Activated CD8-positive, alpha-beta T cell treated with anti-CD3 and anti-CD28 coated beads for 36 hours (primary cell): ENCODE results near the gene NEU4. TPM values are rescaled to one million over a fixed set of nuclear protein-coding genes. Genes with fewer than 3 reads are reported as not detected.
A peak's percentile ranks its signal among the peaks of the same experiment; 100 is the strongest.
"Not testable (repeated sequence)": the region's sequence is repeated elsewhere in the genome, so short reads cannot be mapped to it uniquely, and the experiment has no call there.

Source experiments
- ATAC-seq: fragments of 200-7000 bp; cut with Tn5 transposase; one replicate; pipeline ENCODE4 v1.10.0; 2021; ENCODE audit warnings: mild to moderate bottlenecking, moderate library complexity
- CTCF ChIA-PET: fragments of 350-600 bp; sonication (Branson Sonifier 250); formaldehyde crosslinking; loops from one replicate; lab custom pipeline; 2021; ENCODE audit warnings: antibody characterized with exemption; lab: Charles Lee
- POLR2A ChIA-PET: fragments of 350-600 bp; sonication (Branson Sonifier 250); formaldehyde crosslinking; loops from one replicate; lab custom pipeline; 2021; ENCODE audit warnings: antibody characterized with exemption; lab: Charles Lee
- DNase-seq: peaks from one replicate; pipeline ENCODE4 v3.0.0-alpha.2; 2020
- H3K27ac Mint-ChIP-seq: one replicate; pipeline ENCODE4 v1.8.0; 2021; ENCODE audit warnings: mild to moderate bottlenecking, mixed read lengths
- H3K27me3 Mint-ChIP-seq: one replicate; pipeline ENCODE4 v1.8.0; 2021; ENCODE audit warnings: mixed read lengths
- H3K36me3 Mint-ChIP-seq: one replicate; pipeline ENCODE4 v1.8.0; 2021; ENCODE audit warnings: low read depth, mixed read lengths
- H3K4me1 Mint-ChIP-seq: one replicate; pipeline ENCODE4 v1.8.0; 2021; ENCODE audit warnings: low read depth, mixed read lengths
- H3K4me3 Mint-ChIP-seq: one replicate; pipeline ENCODE4 v1.8.0; 2021; ENCODE audit warnings: mild to moderate bottlenecking, moderate library complexity, mixed read lengths
- H3K9me3 Mint-ChIP-seq: one replicate; pipeline ENCODE4 v1.8.0; 2021; ENCODE audit warnings: mixed read lengths
- CTCF ChIP-seq: fragments of 200-600 bp; IDR thresholded peaks from one replicate; pipeline ENCODE4 v1.8.0; 2022; ENCODE audit warnings: antibody characterized with exemption, mild to moderate bottlenecking
- intact Hi-C: fragments of 100-400 bp; cut with micrococcal nuclease; formaldehyde crosslinking; loops from one replicate; pipeline ENCODE4 v1.10.0; 2022
- total RNA-seq, 2 experiments: library from RNA; stranded (reverse); gene quantifications; one replicate each; pipeline ENCODE4 v1.2.3, GENCODE V29; 2021

Gene NEU4
- total RNA-seq, 2 experiments from 2014 or later = 0.38 to 0.54 TPM

- TF ChIP-seq CTCF = no peak
- intact Hi-C loops = no loop called here
- H3K27me3 Mint-ChIP-seq = peaks cover 4% of the 10 kb centered on the region
- peak; percentile 29 for ATAC-seq
- peak overlapping the region; percentile 79 for H3K27ac Mint-ChIP-seq
- peaks cover 20% of the 10 kb centered on the region for H3K9me3 Mint-ChIP-seq
- ChIA-PET CTCF (interaction anchor here (1.8 to 1.9 kb wide), 2 partner anchors 54 to 90 kb away, joined by 6 read pairs; partner anchors contain the start of gene D2HGDH), POLR2A (interaction anchor here (1.1 to 2.9 kb wide), 2 partner anchors 14 to 16 kb away, joined by 3 to 10 read pairs; no protein-coding TSS in a partner anchor)
- no peak for DNase-seq
- H3K4me1 Mint-ChIP-seq = peaks cover 21% of the 10 kb centered on the region
- no peak overlapping the region for H3K4me3 Mint-ChIP-seq
- H3K36me3 Mint-ChIP-seq = peaks cover 7% of the 10 kb centered on the region
Observed at GRCh38 chr2:241788135-241788534, 20.9 kb upstream of the NEU4 start.

GRCh38 chr2:241788572-241788971 lies 20.4 kb upstream of the NEU4 start:
- peak; percentile 95 for ATAC-seq
- TF ChIP-seq CTCF = no peak
- Mint-ChIP-seq H3K36me3 (peaks cover 7% of the 10 kb centered on the region), H3K4me3 (no peak overlapping the region), H3K27ac (peak overlapping the region; percentile 79), H3K27me3 (peaks cover 4% of the 10 kb centered on the region), H3K4me1 (peaks cover 21% of the 10 kb centered on the region), H3K9me3 (peaks cover 20% of the 10 kb centered on the region)
- ChIA-PET POLR2A (interaction anchor here (0.8 to 2.9 kb wide), 2 partner anchors 15 to 26 kb away, joined by 5 to 10 read pairs; no protein-coding TSS in a partner anchor), CTCF (interaction anchor here (1.8 to 1.9 kb wide), 2 partner anchors 54 to 90 kb away, joined by 6 read pairs; partner anchors contain the start of gene D2HGDH)
- intact Hi-C loops = no loop called here
- DNase-seq = peak; percentile 81

GRCh38 chr2:241791385-241791784 lies 17.6 kb upstream of the NEU4 start:
- H3K36me3 Mint-ChIP-seq, ATAC-seq: not testable (repeated sequence)
- POLR2A ChIA-PET = interaction anchor here (0.6 kb wide), 1 partner anchor 31 kb away, joined by 3 read pairs; no protein-coding TSS in a partner anchor

GRCh38 chr2:241793385-241793784 lies 15.6 kb upstream of the NEU4 start:
- ChIA-PET POLR2A (no interaction called here), CTCF (no interaction called here)
- peaks cover 10% of the 10 kb centered on the region for H3K4me1 Mint-ChIP-seq
- H3K27me3 Mint-ChIP-seq = peaks cover 4% of the 10 kb centered on the region
- no peak overlapping the region for H3K27ac Mint-ChIP-seq
- H3K4me3 Mint-ChIP-seq = no peak overlapping the region
- ATAC-seq (no peak), DNase-seq (no peak)
- H3K36me3 Mint-ChIP-seq = peaks cover 7% of the 10 kb centered on the region
- peaks cover 15% of the 10 kb centered on the region for H3K9me3 Mint-ChIP-seq
- intact Hi-C loops = no loop called here
- no peak for TF ChIP-seq CTCF

More at GRCh38 chr2:241791385-241791784, 17.6 kb upstream of the NEU4 start:
- H3K27me3 Mint-ChIP-seq, H3K4me3 Mint-ChIP-seq, intact Hi-C loops, H3K27ac Mint-ChIP-seq, CTCF ChIA-PET, DNase-seq: not testable (repeated sequence)
- H3K4me1 Mint-ChIP-seq = peaks cover 21% of the 10 kb centered on the region
- H3K9me3 Mint-ChIP-seq = peaks cover 20% of the 10 kb centered on the region

GRCh38 chr2:241794250-241794823 lies 14.7 kb upstream of the NEU4 start:
- no peak for DNase-seq
- H3K27me3 Mint-ChIP-seq = peaks cover 4% of the 10 kb centered on the region
- intact Hi-C loops = no loop called here
- ChIA-PET CTCF (no interaction called here), POLR2A (interaction anchor here (1.7 kb wide), 1 partner anchor 9 kb away, joined by 5 read pairs; no protein-coding TSS in a partner anchor)
- H3K9me3 Mint-ChIP-seq = peaks cover 9% of the 10 kb centered on the region
- H3K36me3 Mint-ChIP-seq = peaks cover 2% of the 10 kb centered on the region
- ATAC-seq = no peak
- H3K4me3 Mint-ChIP-seq = no peak overlapping the region
- H3K27ac Mint-ChIP-seq = no peak overlapping the region
- TF ChIP-seq CTCF = no peak
- H3K4me1 Mint-ChIP-seq = peaks cover under 1% of the 10 kb centered on the region
